ENCODE results near the gene PITPNC1.
"Not testable (repeated sequence)": the region's sequence is repeated elsewhere in the genome, so short reads cannot be mapped to it uniquely, and the experiment has no call there.

Gene PITPNC1

DNA sequence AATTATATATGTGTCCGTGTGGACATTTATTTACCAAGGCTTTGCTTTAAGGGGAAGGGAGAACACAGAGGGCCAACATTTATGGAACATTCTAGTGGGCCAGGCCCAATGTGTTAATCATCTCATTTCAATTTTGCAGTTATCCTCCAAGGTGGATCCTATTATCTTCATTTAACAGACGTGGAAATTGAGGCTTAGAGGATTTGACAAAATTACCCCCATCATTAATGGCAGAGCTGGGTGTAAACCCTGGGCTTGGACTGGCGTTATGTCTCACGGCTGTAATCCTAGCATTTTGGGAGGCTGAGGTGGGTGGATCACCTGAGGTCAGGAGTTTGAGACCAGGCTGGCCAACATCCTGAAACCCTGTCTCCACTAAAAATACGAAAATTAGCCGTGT lies 26.4 kb downstream of the PITPNC1 start:
- Histone ChIP-seq H2BK5ac (ENCODE audit: low read length) (no peak overlapping the region), H3K4me3 (ENCODE audit: low read length in 2 of 2) (no peak overlapping the region), H3K18ac (ENCODE audit: low read length) (no peak overlapping the region), H3K36me3 (replicated peaks in 1 of 2; ENCODE audit: control insufficient read depth in 2 of 2, insufficient read depth in 2 of 2, low read length in 2 of 2) (no peaks in the 10 kb centered on the region), H3K27ac (replicated peaks; ENCODE audit: low read length) (no peak overlapping the region), H4K8ac (ENCODE audit: low read depth, low read length) (no peak overlapping the region), H2BK120ac (ENCODE audit: low read depth, low read length) (no peak overlapping the region), H3K27me3 (ENCODE audit: control insufficient read depth in 3 of 3, insufficient read depth in 3 of 3, low read depth in 1 of 3, low read length in 3 of 3) (no peaks in the 10 kb centered on the region), H3K9me3 (replicated peaks in 1 of 2; ENCODE audit: control insufficient read depth in 2 of 2, insufficient read depth in 1 of 2, low read depth in 1 of 2, low read length in 2 of 2) (no peaks in the 10 kb centered on the region), H2BK12ac (ENCODE audit: low read length) (no peak overlapping the region), H4K91ac (ENCODE audit: low read depth, low read length, poor library complexity) (no peak overlapping the region), H3K4ac (ENCODE audit: low read length) (no peak overlapping the region), H3K4me1 (ENCODE audit: control insufficient read depth in 2 of 2, insufficient read depth in 1 of 2, low read depth in 1 of 2, low read length in 2 of 2) (no peaks in the 10 kb centered on the region), H2AK5ac (ENCODE audit: low read depth, low read length) (no peak overlapping the region), H3K4me2 (ENCODE audit: insufficient read depth, low read length, poor library complexity, severe bottlenecking) (no peak overlapping the region), H2BK15ac (ENCODE audit: low read length) (no peak overlapping the region), H3K23ac (ENCODE audit: low read depth, low read length, poor library complexity) (no peak overlapping the region), H2AFZ (ENCODE audit: low read length) (no peak overlapping the region), H3K14ac (ENCODE audit: low read length) (no peak overlapping the region), H3K79me1 (ENCODE audit: low read depth, low read length) (no peaks in the 10 kb centered on the region), H3K9ac (ENCODE audit: low read depth, low read length, poor library complexity) (no peak overlapping the region)
- no peak for DNase-seq (ENCODE audit: low spot score)
- no CpG with 5 or more reads among the region's 6 CpGs for WGBS, 2 donors (ENCODE audit: extremely low coverage in 2 of 2, insufficient read length in 2 of 2, insufficient replicate concordance in 1 of 2)

DNA sequence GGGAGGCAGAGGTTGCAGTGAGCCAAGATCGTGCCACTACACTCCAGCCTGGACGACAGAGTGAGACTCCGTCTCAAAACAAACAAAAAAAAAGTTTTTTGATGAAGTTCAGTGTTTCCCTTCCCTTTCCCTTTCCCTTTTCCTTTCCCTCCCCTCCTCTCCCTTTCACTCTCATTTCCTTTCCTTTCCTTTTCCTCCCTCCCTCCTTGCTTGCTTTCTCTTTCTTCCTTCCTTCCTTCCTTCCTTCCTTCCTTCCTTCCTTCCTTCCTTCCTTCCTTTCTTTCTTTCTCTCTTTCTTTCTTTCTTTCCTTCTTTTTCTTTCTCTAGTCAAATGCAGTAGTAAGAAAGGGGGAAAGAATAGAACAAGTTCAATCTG lies 31.4 kb downstream of the PITPNC1 start:
- H3K14ac ChIP-seq (ENCODE audit: low read length); H3K27ac ChIP-seq (replicated peaks; ENCODE audit: low read length): not testable (repeated sequence)

DNA sequence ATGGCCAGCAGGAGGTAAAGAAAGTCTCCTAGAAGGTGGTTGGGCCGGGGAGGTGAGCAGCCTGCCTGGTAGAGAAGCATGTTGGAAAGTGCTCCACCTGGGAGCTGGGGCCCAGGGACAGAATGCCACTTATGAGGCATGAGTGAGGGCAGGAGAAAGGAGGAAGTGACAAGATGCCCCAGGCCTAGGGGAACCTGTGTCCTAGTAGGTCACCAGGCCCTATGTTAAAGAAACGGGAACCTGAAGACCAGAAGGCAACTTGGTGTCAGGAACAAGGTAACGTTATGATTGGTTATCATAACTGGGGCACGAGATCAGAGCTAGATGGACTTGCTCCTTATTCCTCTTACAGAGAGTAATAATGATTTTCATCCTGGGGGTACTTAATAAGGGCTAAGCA lies 34.3 kb downstream of the PITPNC1 start:
- H2AFZ ChIP-seq (ENCODE audit: low read length) = no peak overlapping the region
- DNase-seq (ENCODE audit: low spot score) = no peak
- no peak overlapping the region for H2BK120ac ChIP-seq (ENCODE audit: low read depth, low read length)
- H2AK5ac ChIP-seq (ENCODE audit: low read depth, low read length) = no peak overlapping the region
- H3K36me3 ChIP-seq (replicated peaks in 1 of 2; ENCODE audit: control insufficient read depth in 2 of 2, insufficient read depth in 2 of 2, low read length in 2 of 2) = no peaks in the 10 kb centered on the region
- H3K9ac ChIP-seq (ENCODE audit: low read depth, low read length, poor library complexity) = no peak overlapping the region
- WGBS, 2 donors (ENCODE audit: extremely low coverage in 2 of 2, insufficient read length in 2 of 2, insufficient replicate concordance in 1 of 2) = no CpG with 5 or more reads among the region's 4 CpGs
- no peak overlapping the region for H3K4ac ChIP-seq (ENCODE audit: low read length)
- no peak overlapping the region for H2BK5ac ChIP-seq (ENCODE audit: low read length)
- H4K8ac ChIP-seq (ENCODE audit: low read depth, low read length) = no peak overlapping the region
- no peak overlapping the region for H4K91ac ChIP-seq (ENCODE audit: low read depth, low read length, poor library complexity)
- H3K9me3 ChIP-seq (replicated peaks in 1 of 2; ENCODE audit: control insufficient read depth in 2 of 2, insufficient read depth in 1 of 2, low read depth in 1 of 2, low read length in 2 of 2) = peaks cover 2 to 8% of the 10 kb centered on the region in 2 donors
- H2BK12ac ChIP-seq (ENCODE audit: low read length) = no peak overlapping the region
- no peak overlapping the region for H2BK15ac ChIP-seq (ENCODE audit: low read length)
- H3K27me3 ChIP-seq (ENCODE audit: control insufficient read depth in 3 of 3, insufficient read depth in 3 of 3, low read depth in 1 of 3, low read length in 3 of 3) = no peaks in the 10 kb centered on the region
- H3K4me3 ChIP-seq (ENCODE audit: low read length in 2 of 2) = no peak overlapping the region
- H3K14ac ChIP-seq (ENCODE audit: low read length) = no peak overlapping the region
- H3K23ac ChIP-seq (ENCODE audit: low read depth, low read length, poor library complexity) = no peak overlapping the region
- no peak overlapping the region for H3K18ac ChIP-seq (ENCODE audit: low read length)
- no peaks in the 10 kb centered on the region for H3K4me1 ChIP-seq (ENCODE audit: control insufficient read depth in 2 of 2, insufficient read depth in 1 of 2, low read depth in 1 of 2, low read length in 2 of 2)
- no peak overlapping the region for H3K27ac ChIP-seq (replicated peaks; ENCODE audit: low read length)
- H3K79me1 ChIP-seq (ENCODE audit: low read depth, low read length) = no peaks in the 10 kb centered on the region
- no peak overlapping the region for H3K4me2 ChIP-seq (ENCODE audit: insufficient read depth, low read length, poor library complexity, severe bottlenecking)

More for the DNA sequence above, 31.4 kb downstream of the PITPNC1 start:
- not testable (repeated sequence) for H3K27me3 ChIP-seq (ENCODE audit: control insufficient read depth in 3 of 3, insufficient read depth in 3 of 3, low read depth in 1 of 3, low read length in 3 of 3); H3K23ac ChIP-seq (ENCODE audit: low read depth, low read length, poor library complexity); H2BK15ac ChIP-seq (ENCODE audit: low read length); H2AK5ac ChIP-seq (ENCODE audit: low read depth, low read length); H3K9ac ChIP-seq (ENCODE audit: low read depth, low read length, poor library complexity); H3K79me1 ChIP-seq (ENCODE audit: low read depth, low read length); H3K4me2 ChIP-seq (ENCODE audit: insufficient read depth, low read length, poor library complexity, severe bottlenecking); H3K4ac ChIP-seq (ENCODE audit: low read length); H3K4me3 ChIP-seq (ENCODE audit: low read length in 2 of 2); H3K9me3 ChIP-seq (replicated peaks in 1 of 2; ENCODE audit: control insufficient read depth in 2 of 2, insufficient read depth in 1 of 2, low read depth in 1 of 2, low read length in 2 of 2); H2AFZ ChIP-seq (ENCODE audit: low read length); H4K8ac ChIP-seq (ENCODE audit: low read depth, low read length); H3K18ac ChIP-seq (ENCODE audit: low read length); H4K91ac ChIP-seq (ENCODE audit: low read depth, low read length, poor library complexity); DNase-seq (ENCODE audit: low spot score); H2BK12ac ChIP-seq (ENCODE audit: low read length); H3K4me1 ChIP-seq (ENCODE audit: control insufficient read depth in 2 of 2, insufficient read depth in 1 of 2, low read depth in 1 of 2, low read length in 2 of 2); H2BK5ac ChIP-seq (ENCODE audit: low read length); H2BK120ac ChIP-seq (ENCODE audit: low read depth, low read length); H3K36me3 ChIP-seq (replicated peaks in 1 of 2; ENCODE audit: control insufficient read depth in 2 of 2, insufficient read depth in 2 of 2, low read length in 2 of 2)
- WGBS, 2 donors (ENCODE audit: extremely low coverage in 2 of 2, insufficient read length in 2 of 2, insufficient replicate concordance in 1 of 2) = no CpG with 5 or more reads among the region's 3 CpGs

DNA sequence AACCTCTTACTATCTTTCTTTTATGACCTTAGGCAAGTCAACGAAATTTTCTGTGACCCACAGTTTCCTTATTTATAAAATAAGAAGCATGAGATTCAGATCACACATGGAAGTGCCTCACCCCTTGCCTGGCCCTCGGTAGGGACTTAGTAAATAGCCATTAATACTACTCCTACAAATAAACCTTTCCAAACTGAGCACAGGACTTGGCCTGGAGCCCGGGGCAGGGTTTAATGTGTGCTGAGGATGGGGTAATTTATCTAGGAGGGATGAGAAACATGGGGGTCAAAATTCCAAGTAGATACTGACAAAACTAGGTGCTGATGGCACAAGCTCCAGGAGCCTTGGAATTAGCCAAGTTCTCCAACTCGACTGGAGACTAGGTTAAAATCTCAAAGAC lies 35.0 kb downstream of the PITPNC1 start:
- Histone ChIP-seq H3K9me3 (replicated peaks in 1 of 2; ENCODE audit: control insufficient read depth in 2 of 2, insufficient read depth in 1 of 2, low read depth in 1 of 2, low read length in 2 of 2) (peaks cover 2 to 8% of the 10 kb centered on the region in 2 donors), H3K4me3 (ENCODE audit: low read length in 2 of 2) (no peak overlapping the region), H3K4me2 (ENCODE audit: insufficient read depth, low read length, poor library complexity, severe bottlenecking) (no peak overlapping the region), H3K27me3 (ENCODE audit: control insufficient read depth in 3 of 3, insufficient read depth in 3 of 3, low read depth in 1 of 3, low read length in 3 of 3) (no peaks in the 10 kb centered on the region), H2BK15ac (ENCODE audit: low read length) (no peak overlapping the region), H3K79me1 (ENCODE audit: low read depth, low read length) (no peaks in the 10 kb centered on the region), H3K27ac (replicated peaks; ENCODE audit: low read length) (no peak overlapping the region), H3K4ac (ENCODE audit: low read length) (no peak overlapping the region), H3K36me3 (replicated peaks in 1 of 2; ENCODE audit: control insufficient read depth in 2 of 2, insufficient read depth in 2 of 2, low read length in 2 of 2) (no peaks in the 10 kb centered on the region), H2AFZ (ENCODE audit: low read length) (no peak overlapping the region), H4K91ac (ENCODE audit: low read depth, low read length, poor library complexity) (no peak overlapping the region), H3K18ac (ENCODE audit: low read length) (no peak overlapping the region), H3K9ac (ENCODE audit: low read depth, low read length, poor library complexity) (no peak overlapping the region), H3K23ac (ENCODE audit: low read depth, low read length, poor library complexity) (no peak overlapping the region), H4K8ac (ENCODE audit: low read depth, low read length) (no peak overlapping the region), H2AK5ac (ENCODE audit: low read depth, low read length) (no peak overlapping the region), H2BK5ac (ENCODE audit: low read length) (no peak overlapping the region), H2BK120ac (ENCODE audit: low read depth, low read length) (no peak overlapping the region), H3K4me1 (ENCODE audit: control insufficient read depth in 2 of 2, insufficient read depth in 1 of 2, low read depth in 1 of 2, low read length in 2 of 2) (no peaks in the 10 kb centered on the region), H2BK12ac (ENCODE audit: low read length) (no peak overlapping the region), H3K14ac (ENCODE audit: low read length) (no peak overlapping the region)
- no peak for DNase-seq (ENCODE audit: low spot score)
- WGBS, 2 donors (ENCODE audit: extremely low coverage in 2 of 2, insufficient read length in 2 of 2, insufficient replicate concordance in 1 of 2) = no CpG with 5 or more reads among the region's 4 CpGs

All from neuronal stem cell (in vitro differentiated cells).